ENCODE results near the gene LTBP3.

DNA sequence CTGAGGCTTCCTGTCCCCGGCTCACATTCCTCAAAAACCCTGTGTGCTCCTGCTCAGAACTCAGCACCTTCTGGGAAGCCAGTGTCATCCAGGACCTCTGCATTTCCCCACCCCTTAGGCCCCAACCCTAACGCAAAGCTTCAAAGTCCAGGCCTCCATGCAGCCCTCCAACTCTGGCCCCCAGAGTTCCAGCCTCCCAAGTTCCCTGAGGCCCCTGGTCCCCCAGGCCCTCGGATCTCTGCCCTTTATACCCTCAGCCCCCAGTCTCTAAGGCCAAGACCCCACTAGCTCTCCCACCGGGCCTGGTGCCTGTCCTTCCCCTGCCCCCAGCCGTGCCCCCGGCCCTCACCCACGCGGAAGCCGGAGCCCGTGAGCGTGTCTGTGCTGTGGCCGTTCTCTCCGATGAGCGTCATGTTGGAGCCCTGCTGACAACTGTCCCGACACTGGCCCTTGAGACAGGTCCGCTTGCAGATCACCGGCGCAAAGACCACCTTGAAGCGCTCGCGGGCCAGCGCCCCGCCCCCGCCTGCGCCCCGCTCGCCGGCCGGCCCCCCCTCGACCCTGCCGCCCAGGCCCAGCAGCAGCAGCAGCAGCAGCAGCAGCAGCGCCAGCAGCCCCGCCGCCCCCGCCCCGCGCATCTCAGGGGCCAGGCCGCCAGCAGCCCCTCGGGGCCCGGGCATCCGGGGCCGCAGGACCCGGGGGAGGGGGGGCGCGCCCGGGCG, 718 bp downstream of the LTBP3 start:
- TF ChIP-seq, protein P1, sequence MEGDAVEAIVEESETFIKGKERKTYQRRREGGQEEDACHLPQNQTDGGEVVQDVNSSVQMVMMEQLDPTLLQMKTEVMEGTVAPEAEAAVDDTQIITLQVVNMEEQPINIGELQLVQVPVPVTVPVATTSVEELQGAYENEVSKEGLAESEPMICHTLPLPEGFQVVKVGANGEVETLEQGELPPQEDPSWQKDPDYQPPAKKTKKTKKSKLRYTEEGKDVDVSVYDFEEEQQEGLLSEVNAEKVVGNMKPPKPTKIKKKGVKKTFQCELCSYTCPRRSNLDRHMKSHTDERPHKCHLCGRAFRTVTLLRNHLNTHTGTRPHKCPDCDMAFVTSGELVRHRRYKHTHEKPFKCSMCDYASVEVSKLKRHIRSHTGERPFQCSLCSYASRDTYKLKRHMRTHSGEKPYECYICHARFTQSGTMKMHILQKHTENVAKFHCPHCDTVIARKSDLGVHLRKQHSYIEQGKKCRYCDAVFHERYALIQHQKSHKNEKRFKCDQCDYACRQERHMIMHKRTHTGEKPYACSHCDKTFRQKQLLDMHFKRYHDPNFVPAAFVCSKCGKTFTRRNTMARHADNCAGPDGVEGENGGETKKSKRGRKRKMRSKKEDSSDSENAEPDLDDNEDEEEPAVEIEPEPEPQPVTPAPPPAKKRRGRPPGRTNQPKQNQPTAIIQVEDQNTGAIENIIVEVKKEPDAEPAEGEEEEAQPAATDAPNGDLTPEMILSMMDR (conservative IDR thresholded peaks at IDR 0.05; ENCODE audit: low read length): no peak
- TF ChIP-seq EZH2phosphoT487 (IDR thresholded peaks at IDR 0.05; ENCODE audit: borderline replicate concordance, low read depth, low read length): no peak

Data from OCI-LY7 (cell line).